Endothelial cell (in vitro differentiated cells): ENCODE measurements around the gene PACS1. TPM values are rescaled to one million over a fixed set of nuclear protein-coding genes. Genes with fewer than 3 reads are reported as not detected.

ENCODE experiments used
- DNase-seq: peaks from one replicate; pipeline ENCODE4 v3.0.0; 2021; ENCODE audit warnings: low spot score
- H3K27ac Mint-ChIP-seq: one replicate; pipeline ENCODE4 v1.8.0; 2021; ENCODE audit warnings: mixed read lengths, inconsistent platforms; ENCODE audit not compliant: unreplicated experiment
- H3K27me3 Mint-ChIP-seq: one replicate; pipeline ENCODE4 v1.8.0; 2021; ENCODE audit warnings: mild to moderate bottlenecking, moderate library complexity, mixed read lengths, inconsistent platforms; ENCODE audit not compliant: unreplicated experiment
- H3K36me3 Mint-ChIP-seq: one replicate; pipeline ENCODE4 v1.8.0; 2021; ENCODE audit warnings: mild to moderate bottlenecking, low read depth, mixed read lengths, inconsistent platforms; ENCODE audit not compliant: unreplicated experiment
- H3K4me1 Mint-ChIP-seq: one replicate; pipeline ENCODE4 v1.8.0; 2021; ENCODE audit warnings: mild to moderate bottlenecking, mixed read lengths, inconsistent platforms; ENCODE audit not compliant: unreplicated experiment
- H3K4me3 Mint-ChIP-seq: one replicate; pipeline ENCODE4 v1.8.0; 2021; ENCODE audit warnings: mild to moderate bottlenecking, mixed read lengths, inconsistent platforms; ENCODE audit not compliant: unreplicated experiment
- H3K9me3 Mint-ChIP-seq: one replicate; pipeline ENCODE4 v1.8.0; 2021; ENCODE audit warnings: mixed read lengths, inconsistent platforms; ENCODE audit not compliant: unreplicated experiment
- CTCF ChIP-seq: fragments of 200-600 bp; sonication (generic); IDR thresholded peaks from one replicate; pipeline ENCODE4 v1.5.0; 2021; ENCODE audit warnings: antibody characterized with exemption; ENCODE audit not compliant: unreplicated experiment
- total RNA-seq: library from RNA; stranded (reverse); fragmentation: NEBNext Ultra II Directional; extraction: Animal tissue kit (Norgen Biotek cat#: 25700); gene quantifications from one replicate; pipeline ENCODE4 v1.2.1, GENCODE V29; 2021; ENCODE audit not compliant: unreplicated experiment

The PACS1 gene
- total RNA-seq, 1 donor from 2014 or later = 114 TPM

- Mint-ChIP-seq H3K4me1 (peaks cover 4% of the 10 kb centered on the region), H3K27ac (no peak overlapping the region), H3K9me3 (no peaks in the 10 kb centered on the region), H3K4me3 (no peak overlapping the region), H3K27me3 (peaks cover 9% of the 10 kb centered on the region), H3K36me3 (peaks cover 20% of the 10 kb centered on the region)
- no peak for TF ChIP-seq CTCF
- no peak for DNase-seq
These were observed 119.1 kb downstream of the PACS1 start for GRCh38 chr11:66189031-66189745.

- Mint-ChIP-seq H3K36me3 (peaks cover 20% of the 10 kb centered on the region), H3K4me3 (no peak overlapping the region), H3K9me3 (no peaks in the 10 kb centered on the region), H3K27ac (no peak overlapping the region), H3K4me1 (peaks cover 4% of the 10 kb centered on the region), H3K27me3 (peaks cover 8% of the 10 kb centered on the region)
- no peak for DNase-seq
- TF ChIP-seq CTCF = no peak
These were observed 120.7 kb downstream of the PACS1 start for GRCh38 chr11:66190786-66191185.

- Mint-ChIP-seq H3K4me3 (no peak overlapping the region), H3K36me3 (peaks cover 19% of the 10 kb centered on the region), H3K27ac (no peak overlapping the region), H3K9me3 (no peaks in the 10 kb centered on the region), H3K27me3 (peaks cover 8% of the 10 kb centered on the region), H3K4me1 (peaks cover 4% of the 10 kb centered on the region)
- no peak for TF ChIP-seq CTCF
- no peak for DNase-seq
These were observed 122.2 kb downstream of the PACS1 start for GRCh38 chr11:66192181-66192863.

- H3K27me3 Mint-ChIP-seq = peaks cover 8% of the 10 kb centered on the region
- peaks cover 4% of the 10 kb centered on the region for H3K4me1 Mint-ChIP-seq
- H3K27ac Mint-ChIP-seq = no peak overlapping the region
- no peaks in the 10 kb centered on the region for H3K9me3 Mint-ChIP-seq
- no peak overlapping the region for H3K4me3 Mint-ChIP-seq
- no peak for TF ChIP-seq CTCF
- no peak for DNase-seq
- peaks cover 26% of the 10 kb centered on the region for H3K36me3 Mint-ChIP-seq
These were observed 124.3 kb downstream of the PACS1 start for GRCh38 chr11:66194391-66194790.

GRCh38 chr11:66195867-66196266 is 125.8 kb downstream of the PACS1 start:
- Mint-ChIP-seq H3K36me3 (peaks cover 35% of the 10 kb centered on the region), H3K4me3 (no peak overlapping the region), H3K4me1 (no peaks in the 10 kb centered on the region), H3K27me3 (peaks cover 5% of the 10 kb centered on the region), H3K9me3 (peaks cover 7% of the 10 kb centered on the region), H3K27ac (no peak overlapping the region)
- TF ChIP-seq CTCF = no peak
- no peak for DNase-seq
